ENCODE measurements around the gene HOXB9. TPM values are rescaled to one million over a fixed set of nuclear protein-coding genes. Genes with fewer than 3 reads are reported as not detected.

Gene HOXB9
- total RNA-seq, 1 donor from 2014 or later, result 0.11 TPM

GRCh38 chr17:48583708-48584222 is 42.4 kb downstream of the HOXB9 start:
- H3K4me1 ChIP-seq (ENCODE audit: insufficient read depth, low read length), result peaks cover 14% of the 10 kb centered on the region
- H3K4me2 ChIP-seq (ENCODE audit: low read length), result peak overlapping the region; percentile 90
- H2AFZ ChIP-seq (ENCODE audit: low read depth, low read length), result no peak overlapping the region
- H3K4me3 ChIP-seq (ENCODE audit: insufficient read depth, low read depth, low read length), result no peak overlapping the region
- TF ChIP-seq EZH2 (IDR thresholded peaks at IDR 0.05; ENCODE audit: insufficient read depth, low read length), result no peak
- TF ChIP-seq, protein P1, sequence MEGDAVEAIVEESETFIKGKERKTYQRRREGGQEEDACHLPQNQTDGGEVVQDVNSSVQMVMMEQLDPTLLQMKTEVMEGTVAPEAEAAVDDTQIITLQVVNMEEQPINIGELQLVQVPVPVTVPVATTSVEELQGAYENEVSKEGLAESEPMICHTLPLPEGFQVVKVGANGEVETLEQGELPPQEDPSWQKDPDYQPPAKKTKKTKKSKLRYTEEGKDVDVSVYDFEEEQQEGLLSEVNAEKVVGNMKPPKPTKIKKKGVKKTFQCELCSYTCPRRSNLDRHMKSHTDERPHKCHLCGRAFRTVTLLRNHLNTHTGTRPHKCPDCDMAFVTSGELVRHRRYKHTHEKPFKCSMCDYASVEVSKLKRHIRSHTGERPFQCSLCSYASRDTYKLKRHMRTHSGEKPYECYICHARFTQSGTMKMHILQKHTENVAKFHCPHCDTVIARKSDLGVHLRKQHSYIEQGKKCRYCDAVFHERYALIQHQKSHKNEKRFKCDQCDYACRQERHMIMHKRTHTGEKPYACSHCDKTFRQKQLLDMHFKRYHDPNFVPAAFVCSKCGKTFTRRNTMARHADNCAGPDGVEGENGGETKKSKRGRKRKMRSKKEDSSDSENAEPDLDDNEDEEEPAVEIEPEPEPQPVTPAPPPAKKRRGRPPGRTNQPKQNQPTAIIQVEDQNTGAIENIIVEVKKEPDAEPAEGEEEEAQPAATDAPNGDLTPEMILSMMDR (IDR thresholded peaks at IDR 0.05; ENCODE audit: insufficient read depth, low read depth, low read length), result no peak
- peaks cover 42% of the 10 kb centered on the region for H3K79me2 ChIP-seq (ENCODE audit: insufficient read depth, low read length)
- peaks cover 84% of the 10 kb centered on the region for H3K27me3 ChIP-seq (ENCODE audit: insufficient read depth, low read length)
- H4K20me1 ChIP-seq (ENCODE audit: insufficient read depth, low read length), result peaks cover 4% of the 10 kb centered on the region
- H3K36me3 Mint-ChIP-seq (ENCODE audit: low read depth, unreplicated experiment), result peaks cover 2% of the 10 kb centered on the region
- no peak overlapping the region for H3K4me3 Mint-ChIP-seq (ENCODE audit: unreplicated experiment)
- no peaks in the 10 kb centered on the region for H3K36me3 ChIP-seq (ENCODE audit: insufficient read depth, low read length)
- FAIRE-seq, result no peak
- H3K9me3 ChIP-seq (ENCODE audit: insufficient read depth, low read depth, low read length), result no peaks in the 10 kb centered on the region
- H3K9me3 Mint-ChIP-seq (ENCODE audit: unreplicated experiment), result peaks cover 37% of the 10 kb centered on the region
- DNase-seq (ENCODE audit: low read depth), result no peak
- peaks cover 3% of the 10 kb centered on the region for H3K4me1 Mint-ChIP-seq (ENCODE audit: low read depth, unreplicated experiment)
- H3K9ac ChIP-seq (ENCODE audit: low read length), result no peak overlapping the region
- H3K27ac ChIP-seq (ENCODE audit: low read depth, low read length), result no peak overlapping the region
- no peak overlapping the region for H3K27ac Mint-ChIP-seq (ENCODE audit: unreplicated experiment)
- peaks cover 98% of the 10 kb centered on the region for H3K27me3 Mint-ChIP-seq (ENCODE audit: low read depth, unreplicated experiment)

DNA sequence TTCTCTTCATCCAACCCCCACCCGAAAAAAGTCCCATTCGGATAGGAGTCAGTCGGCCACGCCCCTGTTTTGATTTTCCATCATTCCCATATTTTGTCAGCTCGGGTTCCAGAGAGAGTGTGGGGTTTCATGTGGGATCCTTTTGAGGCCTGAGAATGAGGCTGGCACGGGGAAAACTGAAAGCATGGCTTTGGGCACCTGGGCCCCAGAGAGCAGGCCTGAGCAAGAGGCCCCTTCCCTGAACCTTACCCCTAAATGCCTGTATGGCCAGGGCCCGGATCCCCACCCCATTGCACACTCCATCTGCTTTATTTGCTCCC is 43.4 kb downstream of the HOXB9 start:
- Histone ChIP-seq H3K27me3 (ENCODE audit: insufficient read depth, low read length) (peaks cover 79% of the 10 kb centered on the region), H3K4me3 (ENCODE audit: insufficient read depth, low read depth, low read length) (peak overlapping the region; percentile 54), H3K4me1 (ENCODE audit: insufficient read depth, low read length) (peaks cover 14% of the 10 kb centered on the region), H3K4me2 (ENCODE audit: low read length) (peak overlapping the region; percentile 84), H3K36me3 (ENCODE audit: insufficient read depth, low read length) (no peaks in the 10 kb centered on the region), H3K9ac (ENCODE audit: low read length) (peak overlapping the region; percentile 82), H3K9me3 (ENCODE audit: insufficient read depth, low read depth, low read length) (no peaks in the 10 kb centered on the region), H4K20me1 (ENCODE audit: insufficient read depth, low read length) (peaks cover 4% of the 10 kb centered on the region), H3K27ac (ENCODE audit: low read depth, low read length) (peak overlapping the region; percentile 69), H3K79me2 (ENCODE audit: insufficient read depth, low read length) (peaks cover 49% of the 10 kb centered on the region), H2AFZ (ENCODE audit: low read depth, low read length) (no peak overlapping the region)
- Mint-ChIP-seq H3K27me3 (ENCODE audit: low read depth, unreplicated experiment) (peaks cover 93% of the 10 kb centered on the region), H3K27ac (ENCODE audit: unreplicated experiment) (peak overlapping the region; percentile 41), H3K4me3 (ENCODE audit: unreplicated experiment) (no peak overlapping the region), H3K36me3 (ENCODE audit: low read depth, unreplicated experiment) (peaks cover 3% of the 10 kb centered on the region), H3K9me3 (ENCODE audit: unreplicated experiment) (peaks cover 39% of the 10 kb centered on the region), H3K4me1 (ENCODE audit: low read depth, unreplicated experiment) (peaks cover 3% of the 10 kb centered on the region)
- FAIRE-seq, result no peak
- TF ChIP-seq EZH2 (IDR thresholded peaks at IDR 0.05; ENCODE audit: insufficient read depth, low read length), result no peak
- TF ChIP-seq, protein P1 (IDR thresholded peaks at IDR 0.05; ENCODE audit: insufficient read depth, low read depth, low read length), result no peak
- DNase-seq (ENCODE audit: low read depth), result no peak

DNA sequence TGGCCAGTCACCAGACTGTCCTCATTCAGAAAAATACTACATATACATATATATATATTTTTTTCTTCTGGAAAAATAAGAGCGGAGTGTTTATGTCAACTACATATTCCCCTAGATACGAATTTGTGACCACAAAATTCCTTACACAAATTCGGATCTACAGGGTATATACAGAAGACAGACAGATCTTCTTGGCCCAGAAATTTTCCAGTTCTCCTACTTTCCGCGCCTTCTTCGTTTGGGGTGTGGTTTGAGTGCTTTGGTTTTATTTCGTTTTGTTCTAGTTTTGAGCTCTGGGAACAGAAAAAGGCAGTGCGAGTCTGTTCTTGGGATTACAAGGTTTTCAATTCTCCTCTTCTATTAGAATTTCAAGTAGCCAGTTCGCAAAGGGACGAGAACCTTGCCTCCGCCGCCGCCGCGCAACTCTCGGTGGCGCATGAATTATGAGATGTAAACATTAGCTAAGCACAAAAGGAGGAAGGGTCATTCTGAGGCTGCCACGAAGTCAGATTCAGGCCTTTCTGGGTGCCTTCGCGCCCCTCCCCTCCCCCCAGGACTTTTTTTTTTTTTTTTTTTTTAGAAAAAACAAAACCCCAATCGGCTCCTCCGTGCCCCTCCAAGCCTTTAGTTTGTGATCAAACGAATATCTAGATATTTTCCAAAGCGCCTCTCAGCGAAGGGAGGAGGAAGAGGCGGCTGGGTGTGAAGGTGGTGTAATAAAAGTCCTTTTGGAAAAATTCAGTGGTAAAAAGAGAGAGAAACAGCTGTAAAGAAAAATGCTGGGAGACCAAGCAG is 46.2 kb downstream of the HOXB9 start:
- Mint-ChIP-seq H3K27me3 (ENCODE audit: low read depth, unreplicated experiment) (peaks cover 89% of the 10 kb centered on the region), H3K36me3 (ENCODE audit: low read depth, unreplicated experiment) (peaks cover 3% of the 10 kb centered on the region), H3K27ac (ENCODE audit: unreplicated experiment) (peak overlapping the region; percentile 36), H3K4me1 (ENCODE audit: low read depth, unreplicated experiment) (no peaks in the 10 kb centered on the region), H3K4me3 (ENCODE audit: unreplicated experiment) (no peak overlapping the region), H3K9me3 (ENCODE audit: unreplicated experiment) (peaks cover 38% of the 10 kb centered on the region)
- peak overlapping the region; percentile 69 for H3K27ac ChIP-seq (ENCODE audit: low read depth, low read length)
- TF ChIP-seq, protein P1 (IDR thresholded peaks at IDR 0.05; ENCODE audit: insufficient read depth, low read depth, low read length), result no peak
- no peak for TF ChIP-seq EZH2 (IDR thresholded peaks at IDR 0.05; ENCODE audit: insufficient read depth, low read length)
- peak overlapping the region; percentile 82 for H3K9ac ChIP-seq (ENCODE audit: low read length)
- DNase-seq (ENCODE audit: low read depth) (peak; percentile 44), FAIRE-seq (no peak)
- H3K36me3 ChIP-seq (ENCODE audit: insufficient read depth, low read length), result no peaks in the 10 kb centered on the region
- H3K4me2 ChIP-seq (ENCODE audit: low read length), result peak overlapping the region; percentile 84
- H3K27me3 ChIP-seq (ENCODE audit: insufficient read depth, low read length), result peaks cover 80% of the 10 kb centered on the region
- peak overlapping the region; percentile 54 for H3K4me3 ChIP-seq (ENCODE audit: insufficient read depth, low read depth, low read length)
- H2AFZ ChIP-seq (ENCODE audit: low read depth, low read length), result no peak overlapping the region
- H3K9me3 ChIP-seq (ENCODE audit: insufficient read depth, low read depth, low read length), result no peaks in the 10 kb centered on the region
- H4K20me1 ChIP-seq (ENCODE audit: insufficient read depth, low read length), result peaks cover 4% of the 10 kb centered on the region
- peaks cover 64% of the 10 kb centered on the region for H3K79me2 ChIP-seq (ENCODE audit: insufficient read depth, low read length)
- H3K4me1 ChIP-seq (ENCODE audit: insufficient read depth, low read length), result peaks cover 8% of the 10 kb centered on the region

Data from astrocyte (in vitro differentiated cells and primary cell).